Mesothelial cell of epicardium (in vitro differentiated cells): ENCODE measurements around the gene ENTPD1. TPM values are rescaled to one million over a fixed set of nuclear protein-coding genes. Genes with fewer than 3 reads are reported as not detected.

Source experiments
- DNase-seq, 2 experiments: peaks; one replicate each; pipeline ENCODE4 v3.0.0; 2021; ENCODE audit warnings: low spot score in 2 of 2; ENCODE audit not compliant: unreplicated experiment in 2 of 2
- H3K27ac Mint-ChIP-seq: 2 replicates; pipeline ENCODE4 v1.8.0; 2021; ENCODE audit warnings: mixed read lengths
- H3K27me3 Mint-ChIP-seq: 2 replicates; pipeline ENCODE4 v1.8.0; 2021; ENCODE audit warnings: low read depth, mixed read lengths
- H3K36me3 Mint-ChIP-seq: 2 replicates; pipeline ENCODE4 v1.8.0; 2021; ENCODE audit warnings: mixed read lengths
- H3K4me1 Mint-ChIP-seq: 2 replicates; pipeline ENCODE4 v1.8.0; 2021; ENCODE audit warnings: mixed read lengths
- H3K4me3 Mint-ChIP-seq: 2 replicates; pipeline ENCODE4 v1.8.0; 2021; ENCODE audit warnings: mild to moderate bottlenecking, moderate library complexity, mixed read lengths
- H3K9me3 Mint-ChIP-seq: 2 replicates; pipeline ENCODE4 v1.8.0; 2021; ENCODE audit warnings: mixed read lengths
- CTCF ChIP-seq: fragments of 200-600 bp; sonication (generic); IDR thresholded peaks from one replicate; pipeline ENCODE4 v1.5.0; 2021; ENCODE audit warnings: antibody characterized with exemption; ENCODE audit not compliant: unreplicated experiment
- total RNA-seq: library from RNA; stranded (reverse); gene quantifications from 3 replicates; pipeline ENCODE4 v1.2.1, GENCODE V29; 2021

The ENTPD1 gene
- total RNA-seq, 1 donor from 2014 or later, result 1.1 TPM

- no peaks in the 10 kb centered on the region for H3K9me3 Mint-ChIP-seq
- H3K4me3 Mint-ChIP-seq, result no peak overlapping the region
- DNase-seq, result no peak
- no peak overlapping the region for H3K27ac Mint-ChIP-seq
- H3K4me1 Mint-ChIP-seq, result peaks cover 30% of the 10 kb centered on the region
- no peaks in the 10 kb centered on the region for H3K36me3 Mint-ChIP-seq
- H3K27me3 Mint-ChIP-seq, result no peaks in the 10 kb centered on the region
- no peak for TF ChIP-seq CTCF
These were observed 81.4 kb downstream of the ENTPD1 start for GRCh38 chr10:95837356-95837776.

DNA sequence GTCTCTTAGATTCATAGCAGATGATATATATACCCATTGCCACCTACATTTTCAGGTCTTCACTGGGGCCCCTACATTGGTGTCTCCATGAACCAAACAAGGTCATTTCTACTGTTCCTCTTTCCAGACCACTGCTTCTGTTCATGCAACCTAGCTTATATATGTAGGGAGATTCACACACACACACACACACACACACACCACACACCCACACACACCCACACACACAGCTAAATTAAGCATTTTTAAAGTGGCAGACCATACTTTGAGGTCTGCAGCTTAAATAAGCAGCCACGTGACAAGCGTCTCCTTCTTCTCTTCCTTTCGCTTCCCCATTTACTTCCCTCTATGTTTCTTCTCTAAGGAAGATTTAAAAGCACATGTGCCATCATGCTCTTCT, 81.8 kb downstream of the ENTPD1 start:
- Mint-ChIP-seq H3K4me3 (no peak overlapping the region), H3K27me3 (no peaks in the 10 kb centered on the region), H3K27ac (no peak overlapping the region), H3K4me1 (peaks cover 33% of the 10 kb centered on the region), H3K9me3 (no peaks in the 10 kb centered on the region), H3K36me3 (no peaks in the 10 kb centered on the region)
- DNase-seq, result no peak
- no peak for TF ChIP-seq CTCF

DNA sequence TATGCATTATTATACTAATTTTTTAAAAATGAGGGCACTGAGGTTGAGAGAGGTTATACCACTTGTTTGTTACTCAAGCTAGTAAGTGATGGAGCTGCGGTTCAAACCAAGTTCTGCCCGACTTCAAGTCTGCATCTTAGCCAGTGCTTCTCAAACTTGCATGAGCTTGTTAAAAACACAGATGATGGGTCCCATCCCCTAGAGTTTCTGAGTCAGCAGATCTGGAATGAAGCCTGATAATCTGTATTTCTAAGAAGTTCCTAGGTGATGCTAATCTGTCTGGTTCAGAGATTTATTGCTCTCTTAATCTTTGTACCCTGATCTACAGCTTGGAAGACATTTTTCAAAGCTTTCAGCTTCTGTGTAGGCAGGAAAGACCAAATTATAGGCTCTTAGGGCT, 84.2 kb downstream of the ENTPD1 start:
- no peaks in the 10 kb centered on the region for H3K36me3 Mint-ChIP-seq
- no peak overlapping the region for H3K4me3 Mint-ChIP-seq
- peak overlapping the region; percentile 19 for H3K27ac Mint-ChIP-seq
- DNase-seq, result no peak
- no peak for TF ChIP-seq CTCF
- peaks cover 36% of the 10 kb centered on the region for H3K4me1 Mint-ChIP-seq
- H3K27me3 Mint-ChIP-seq, result peaks cover 15% of the 10 kb centered on the region
- H3K9me3 Mint-ChIP-seq, result no peaks in the 10 kb centered on the region

- H3K4me1 Mint-ChIP-seq, result peaks cover 36% of the 10 kb centered on the region
- H3K9me3 Mint-ChIP-seq, result no peaks in the 10 kb centered on the region
- H3K27me3 Mint-ChIP-seq, result peaks cover 21% of the 10 kb centered on the region
- DNase-seq, result no peak
- no peak for TF ChIP-seq CTCF
- peak overlapping the region; percentile 19 for H3K27ac Mint-ChIP-seq
- H3K36me3 Mint-ChIP-seq, result no peaks in the 10 kb centered on the region
- no peak overlapping the region for H3K4me3 Mint-ChIP-seq
These were observed 84.7 kb downstream of the ENTPD1 start for GRCh38 chr10:95840681-95841080.

- H3K4me3 Mint-ChIP-seq, result no peak overlapping the region
- peaks cover 24% of the 10 kb centered on the region for H3K27me3 Mint-ChIP-seq
- peaks cover 36% of the 10 kb centered on the region for H3K4me1 Mint-ChIP-seq
- DNase-seq, result no peak
- TF ChIP-seq CTCF, result peak; percentile 80
- no peaks in the 10 kb centered on the region for H3K9me3 Mint-ChIP-seq
- H3K36me3 Mint-ChIP-seq, result no peaks in the 10 kb centered on the region
- peak overlapping the region; percentile 91 for H3K27ac Mint-ChIP-seq
These were observed 85.9 kb downstream of the ENTPD1 start for GRCh38 chr10:95841661-95842498.
